H9 (cell line): ENCODE data around the gene FBXL7. TPM values are rescaled to one million over a fixed set of nuclear protein-coding genes. Genes with fewer than 3 reads are reported as not detected.

Experiments
- DNase-seq: peaks from one replicate; pipeline ENCODE4 v3.0.0-alpha.2; 2017
- H2AFZ ChIP-seq: one replicate; pipeline ENCODE4 v1.6.1; 2013; ENCODE audit warnings: mild to moderate bottlenecking, low read length, control low read depth, moderate library complexity
- H2AK5ac ChIP-seq: 2 replicates; pipeline ENCODE4 v1.6.1; 2013; ENCODE audit warnings: low read length, control low read depth, mixed read lengths; ENCODE audit not compliant: insufficient read length
- H2BK120ac ChIP-seq: one replicate; pipeline ENCODE4 v1.6.1; 2013; ENCODE audit warnings: low read depth, mild to moderate bottlenecking, low read length, control low read depth, inconsistent platforms; ENCODE audit not compliant: poor library complexity, severe bottlenecking
- H2BK12ac ChIP-seq: 2 replicates; pipeline ENCODE4 v1.6.1; 2013; ENCODE audit warnings: low read length, control low read depth, mixed read lengths, low read depth; ENCODE audit not compliant: insufficient read length
- H2BK15ac ChIP-seq: 2 replicates; pipeline ENCODE4 v1.6.1; 2013; ENCODE audit warnings: low read depth, low read length, control low read depth
- H2BK20ac ChIP-seq: one replicate; pipeline ENCODE4 v1.6.1; 2013; ENCODE audit warnings: low read depth, mild to moderate bottlenecking, low read length, control low read depth, inconsistent platforms; ENCODE audit not compliant: poor library complexity, severe bottlenecking
- H2BK5ac ChIP-seq: 2 replicates; pipeline ENCODE4 v1.6.1; 2013; ENCODE audit warnings: low read length, control low read depth, mixed read lengths; ENCODE audit not compliant: insufficient read length
- H3K14ac ChIP-seq: 2 replicates; pipeline ENCODE4 v1.6.1; 2013; ENCODE audit warnings: low read length, control low read depth; ENCODE audit not compliant: insufficient read depth
- H3K18ac ChIP-seq: 2 replicates; pipeline ENCODE4 v1.6.1; 2013; ENCODE audit warnings: low read depth, mild to moderate bottlenecking, mixed read lengths, low read length, control low read depth; ENCODE audit not compliant: insufficient read length
- H3K23ac ChIP-seq: 2 replicates; pipeline ENCODE4 v1.6.1; 2013; ENCODE audit warnings: low read length, control low read depth, mixed read lengths, low read depth; ENCODE audit not compliant: insufficient read length
- H3K23me2 ChIP-seq: 2 replicates; pipeline ENCODE4 v1.6.1; 2013; ENCODE audit warnings: low read depth, mild to moderate bottlenecking, mixed read lengths, low read length, control low read depth; ENCODE audit not compliant: insufficient read length, poor library complexity, severe bottlenecking
- H3K27ac ChIP-seq: 2 replicates; pipeline ENCODE4 v1.5.1; 2013; ENCODE audit warnings: low read length, control low read depth, mixed read lengths, low read depth; ENCODE audit not compliant: insufficient read length
- H3K27me3 ChIP-seq: 2 replicates; pipeline ENCODE4 v1.6.1; 2013; ENCODE audit warnings: low read length, control low read depth, inconsistent platforms; ENCODE audit not compliant: insufficient read depth
- H3K4ac ChIP-seq: 2 replicates; pipeline ENCODE4 v1.6.1; 2013; ENCODE audit warnings: low read depth, mild to moderate bottlenecking, control low read depth, inconsistent platforms, low read length, moderate library complexity
- H3K4me1 ChIP-seq: 2 replicates; pipeline ENCODE4 v1.6.1; 2013; ENCODE audit warnings: low read length, control low read depth, inconsistent platforms; ENCODE audit not compliant: insufficient read depth
- H3K4me2 ChIP-seq: 2 replicates; pipeline ENCODE4 v1.6.1; 2013; ENCODE audit warnings: low read length, control low read depth, mixed read lengths; ENCODE audit not compliant: insufficient read length, insufficient read depth
- H3K56ac ChIP-seq: 2 replicates; pipeline ENCODE4 v1.6.1; 2013; ENCODE audit warnings: low read depth, mild to moderate bottlenecking, mixed read lengths, low read length, control low read depth; ENCODE audit not compliant: insufficient read length
- H3K79me1 ChIP-seq: 2 replicates; pipeline ENCODE4 v1.6.1; 2013; ENCODE audit warnings: low read depth, mild to moderate bottlenecking, moderate library complexity, low read length, control low read depth, inconsistent platforms; ENCODE audit not compliant: insufficient read depth, poor library complexity, severe bottlenecking
- H3K79me2 ChIP-seq: 2 replicates; pipeline ENCODE4 v1.6.1; 2013; ENCODE audit warnings: low read length, control low read depth, inconsistent platforms; ENCODE audit not compliant: insufficient read depth
- H3K9ac ChIP-seq: 2 replicates; pipeline ENCODE4 v1.6.1; 2013; ENCODE audit warnings: low read length, control low read depth, mixed read lengths; ENCODE audit not compliant: insufficient read length; ENCODE audit errors: extremely low read depth
- H3K9me3 ChIP-seq: one replicate; pipeline ENCODE4 v1.6.1; 2013; ENCODE audit warnings: low read depth, low read length, inconsistent platforms; ENCODE audit not compliant: control insufficient read depth
- H3T11ph ChIP-seq: one replicate; pipeline ENCODE4 v1.6.1; 2013; ENCODE audit warnings: mild to moderate bottlenecking, low read length, control low read depth, inconsistent platforms
- H4K20me1 ChIP-seq: one replicate; pipeline ENCODE4 v1.6.1; 2013; ENCODE audit not compliant: control insufficient read depth, insufficient read length, insufficient read depth
- H4K5ac ChIP-seq: 2 replicates; pipeline ENCODE4 v1.6.1; 2013; ENCODE audit warnings: low read depth, mild to moderate bottlenecking, mixed read lengths, low read length, control low read depth; ENCODE audit not compliant: insufficient read length
- H4K8ac ChIP-seq: replicated peaks from 2 replicates; pipeline ENCODE4 v1.6.1; 2013; ENCODE audit warnings: low read length, control low read depth, mixed read lengths, low read depth; ENCODE audit not compliant: insufficient read length
- H4K91ac ChIP-seq: 2 replicates; pipeline ENCODE4 v1.6.1; 2013; ENCODE audit warnings: low read depth, mild to moderate bottlenecking, moderate library complexity, mixed read lengths, low read length, control low read depth; ENCODE audit not compliant: insufficient read length
- H3K27ac Mint-ChIP-seq, 3 experiments: 2 replicates in 2 of 3; 3 replicates in 1 of 3; pipeline ENCODE4 v1.8.0; 2020 to 2021; ENCODE audit warnings: mixed read lengths in 3 of 3, mild to moderate bottlenecking in 1 of 3, moderate library complexity in 1 of 3
- H3K27me3 Mint-ChIP-seq: 2 replicates; pipeline ENCODE4 v1.8.0; 2021; ENCODE audit warnings: low read depth, mild to moderate bottlenecking, moderate library complexity, mixed read lengths
- H3K36me3 Mint-ChIP-seq, 3 experiments: 2 replicates in 2 of 3; 3 replicates in 1 of 3; pipeline ENCODE4 v1.8.0; 2020 to 2021; ENCODE audit warnings: low read depth in 3 of 3, mixed read lengths in 3 of 3; ENCODE audit not compliant: insufficient read depth in 1 of 3
- H3K4me1 Mint-ChIP-seq, 2 experiments: 2 replicates each; pipeline ENCODE4 v1.8.0; 2020; ENCODE audit warnings: mixed read lengths in 2 of 2
- H3K4me3 Mint-ChIP-seq, 2 experiments: 2 replicates in 1 of 2; 3 replicates in 1 of 2; pipeline ENCODE4 v1.8.0; 2020 to 2021; ENCODE audit warnings: mild to moderate bottlenecking in 2 of 2, mixed read lengths in 2 of 2, moderate library complexity in 1 of 2
- H3K9me3 Mint-ChIP-seq, 2 experiments: 2 replicates in 1 of 2; 3 replicates in 1 of 2; pipeline ENCODE4 v1.8.0; 2020; ENCODE audit warnings: mild to moderate bottlenecking in 2 of 2, mixed read lengths in 2 of 2, moderate library complexity in 1 of 2
- whole genome bisulfite sequencing: extraction: QIAGEN DNeasy Blood & Tissue Kit; methylation state at CpG from one replicate; pipeline ENCODE4 v1.1.7; 2013; ENCODE audit warnings: missing lambda C conversion rate, low lambda C conversion rate, mixed read lengths; ENCODE audit not compliant: insufficient read length; ENCODE audit errors: extremely low coverage; 5-methylcytosine and 5-hydroxymethylcytosine counted together
- total RNA-seq: library from RNA; stranded (reverse); gene quantifications from 2 replicates; pipeline ENCODE4 v1.2.1, GENCODE V29; 2021
- TF ChIP-seq, protein P1 (sequence below): fragments of 200-600 bp; sonication (generic); conservative IDR thresholded peaks from 3 replicates; pipeline ENCODE4 v1.8.0; 2021; ENCODE audit warnings: antibody characterized with exemption, mild to moderate bottlenecking

The FBXL7 gene
- total RNA-seq, 1 experiment from 2014 or later: 14.6 TPM

DNA sequence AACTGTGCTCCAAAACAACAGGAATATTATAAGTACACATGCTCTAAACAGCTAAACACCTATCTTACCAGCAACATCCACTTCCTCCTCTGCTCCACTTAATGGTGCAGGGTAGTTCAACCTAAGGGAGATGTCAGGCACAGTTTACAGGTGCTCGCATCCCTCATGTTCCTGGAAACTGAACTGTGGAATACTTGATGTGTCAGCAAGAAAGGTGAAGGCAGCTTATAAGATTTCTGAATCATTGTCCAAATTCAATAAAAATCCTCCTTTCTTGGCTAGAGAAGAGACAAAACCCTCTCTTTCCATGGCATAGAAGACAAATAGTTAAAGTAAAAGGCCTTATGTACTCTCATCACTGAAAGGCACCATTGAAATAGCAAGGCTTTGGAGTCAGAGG, 272.2 kb downstream of the FBXL7 start:
- WGBS: no CpG with 5 or more reads among the region's 1 CpG
- no peak overlapping the region for H3K27ac Mint-ChIP-seq
- H3K27me3 Mint-ChIP-seq: no peaks in the 10 kb centered on the region
- Histone ChIP-seq H2BK120ac (no peak overlapping the region), H2BK12ac (no peak overlapping the region), H3K79me1 (no peaks in the 10 kb centered on the region), H4K8ac (no peak overlapping the region), H4K20me1 (no peaks in the 10 kb centered on the region), H3K4me1 (no peaks in the 10 kb centered on the region), H3K56ac (no peak overlapping the region), H3K14ac (no peak overlapping the region), H4K5ac (no peak overlapping the region), H3K79me2 (no peaks in the 10 kb centered on the region), H3T11ph (no peak overlapping the region), H3K9ac (no peak overlapping the region), H3K4ac (no peak overlapping the region), H2AFZ (no peak overlapping the region), H2BK15ac (no peak overlapping the region), H3K27me3 (no peaks in the 10 kb centered on the region), H4K91ac (no peak overlapping the region), H2AK5ac (no peak overlapping the region), H3K4me2 (no peak overlapping the region), H3K23me2 (no peaks in the 10 kb centered on the region), H3K27ac (no peak overlapping the region), H2BK20ac (no peak overlapping the region), H2BK5ac (no peak overlapping the region), H3K18ac (no peak overlapping the region), H3K9me3 (no peaks in the 10 kb centered on the region), H3K23ac (no peak overlapping the region)
- H3K9me3 Mint-ChIP-seq: no peaks in the 10 kb centered on the region
- DNase-seq: no peak
- TF ChIP-seq, protein P1, sequence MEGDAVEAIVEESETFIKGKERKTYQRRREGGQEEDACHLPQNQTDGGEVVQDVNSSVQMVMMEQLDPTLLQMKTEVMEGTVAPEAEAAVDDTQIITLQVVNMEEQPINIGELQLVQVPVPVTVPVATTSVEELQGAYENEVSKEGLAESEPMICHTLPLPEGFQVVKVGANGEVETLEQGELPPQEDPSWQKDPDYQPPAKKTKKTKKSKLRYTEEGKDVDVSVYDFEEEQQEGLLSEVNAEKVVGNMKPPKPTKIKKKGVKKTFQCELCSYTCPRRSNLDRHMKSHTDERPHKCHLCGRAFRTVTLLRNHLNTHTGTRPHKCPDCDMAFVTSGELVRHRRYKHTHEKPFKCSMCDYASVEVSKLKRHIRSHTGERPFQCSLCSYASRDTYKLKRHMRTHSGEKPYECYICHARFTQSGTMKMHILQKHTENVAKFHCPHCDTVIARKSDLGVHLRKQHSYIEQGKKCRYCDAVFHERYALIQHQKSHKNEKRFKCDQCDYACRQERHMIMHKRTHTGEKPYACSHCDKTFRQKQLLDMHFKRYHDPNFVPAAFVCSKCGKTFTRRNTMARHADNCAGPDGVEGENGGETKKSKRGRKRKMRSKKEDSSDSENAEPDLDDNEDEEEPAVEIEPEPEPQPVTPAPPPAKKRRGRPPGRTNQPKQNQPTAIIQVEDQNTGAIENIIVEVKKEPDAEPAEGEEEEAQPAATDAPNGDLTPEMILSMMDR: no peak
- no peaks in the 10 kb centered on the region for H3K36me3 Mint-ChIP-seq
- H3K4me1 Mint-ChIP-seq: peaks cover 0 to under 1% of the 10 kb centered on the region in 2 experiments; a peak in 1 of 4 replicates
- H3K4me3 Mint-ChIP-seq: no peak overlapping the region
